Progenitor cell of endocrine pancreas (in vitro differentiated cells): ENCODE measurements around the gene SPSB2. TPM values are rescaled to one million over a fixed set of nuclear protein-coding genes. Genes with fewer than 3 reads are reported as not detected.

Experiments used
- DNase-seq: peaks from one replicate; pipeline ENCODE4 v3.0.0; 2021; ENCODE audit warnings: low spot score; ENCODE audit not compliant: unreplicated experiment
- H3K27ac Mint-ChIP-seq: 2 replicates; pipeline ENCODE4 v1.8.0; 2021; ENCODE audit warnings: mild to moderate bottlenecking, moderate library complexity, mixed read lengths
- H3K27me3 Mint-ChIP-seq: 2 replicates; pipeline ENCODE4 v1.8.0; 2021; ENCODE audit warnings: mixed read lengths
- H3K36me3 Mint-ChIP-seq: 2 replicates; pipeline ENCODE4 v1.8.0; 2022; ENCODE audit warnings: mixed read lengths; ENCODE audit not compliant: insufficient read depth
- H3K4me1 Mint-ChIP-seq: 2 replicates; pipeline ENCODE4 v1.8.0; 2021; ENCODE audit warnings: low read depth, mixed read lengths
- H3K4me3 Mint-ChIP-seq: 2 replicates; pipeline ENCODE4 v1.8.0; 2021; ENCODE audit warnings: low read depth, mild to moderate bottlenecking, moderate library complexity, mixed read lengths
- H3K9me3 Mint-ChIP-seq: 2 replicates; pipeline ENCODE4 v1.8.0; 2021; ENCODE audit warnings: low read depth, mixed read lengths
- CTCF ChIP-seq: fragments of 200-600 bp; sonication (generic); IDR thresholded peaks from one replicate; pipeline ENCODE4 v1.5.0; 2021; ENCODE audit warnings: antibody characterized with exemption, mild to moderate bottlenecking; ENCODE audit not compliant: unreplicated experiment
- total RNA-seq: library from RNA; stranded (reverse); gene quantifications from 2 replicates; pipeline ENCODE4 v1.2.1, GENCODE V29; 2021

Gene SPSB2
- total RNA-seq, 1 donor from 2014 or later: 11.7 TPM

GRCh38 chr12:6858799-6859198 is 14.3 kb downstream of the SPSB2 start:
- no peak overlapping the region for H3K4me3 Mint-ChIP-seq
- no peaks in the 10 kb centered on the region for H3K9me3 Mint-ChIP-seq
- TF ChIP-seq CTCF: no peak
- no peaks in the 10 kb centered on the region for H3K27me3 Mint-ChIP-seq
- DNase-seq: no peak
- H3K4me1 Mint-ChIP-seq: peaks cover 3% of the 10 kb centered on the region
- no peak overlapping the region for H3K27ac Mint-ChIP-seq
- H3K36me3 Mint-ChIP-seq: peaks cover 42% of the 10 kb centered on the region

DNA sequence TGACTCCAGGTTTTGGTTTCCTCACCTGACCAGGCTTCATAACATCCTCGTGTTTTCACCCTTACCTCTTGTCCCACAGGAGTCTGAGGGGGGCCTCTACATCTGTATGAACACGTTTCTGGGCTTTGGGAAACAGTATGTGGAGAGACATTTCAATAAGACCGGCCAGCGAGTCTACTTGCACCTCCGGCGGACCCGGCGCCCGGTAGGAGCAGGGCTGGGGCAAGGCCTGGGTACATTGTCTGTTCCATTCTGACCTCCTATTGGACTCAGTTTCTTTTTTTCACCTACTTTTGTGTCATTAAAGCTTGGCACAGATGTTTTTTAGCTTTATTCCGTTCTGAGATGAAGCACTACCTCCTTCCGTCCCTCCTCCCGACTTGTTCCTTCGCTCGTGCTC is 17.8 kb downstream of the SPSB2 start:
- Mint-ChIP-seq H3K27me3 (no peaks in the 10 kb centered on the region), H3K36me3 (peaks cover 23% of the 10 kb centered on the region), H3K4me1 (peaks cover 21% of the 10 kb centered on the region), H3K9me3 (no peaks in the 10 kb centered on the region), H3K4me3 (no peak overlapping the region), H3K27ac (no peak overlapping the region)
- TF ChIP-seq CTCF: no peak
- no peak for DNase-seq

GRCh38 chr12:6854036-6854435 is 19.1 kb downstream of the SPSB2 start:
- no peaks in the 10 kb centered on the region for H3K9me3 Mint-ChIP-seq
- H3K4me1 Mint-ChIP-seq: peaks cover 29% of the 10 kb centered on the region
- peak overlapping the region; percentile 72 for H3K27ac Mint-ChIP-seq
- H3K4me3 Mint-ChIP-seq: peak overlapping the region; percentile 98
- TF ChIP-seq CTCF: no peak
- H3K27me3 Mint-ChIP-seq: no peaks in the 10 kb centered on the region
- no peak for DNase-seq
- H3K36me3 Mint-ChIP-seq: peaks cover 19% of the 10 kb centered on the region

- DNase-seq: no peak
- no peak for TF ChIP-seq CTCF
- H3K27ac Mint-ChIP-seq: peak overlapping the region; percentile 100
- H3K4me3 Mint-ChIP-seq: peak overlapping the region; percentile 98
- no peaks in the 10 kb centered on the region for H3K27me3 Mint-ChIP-seq
- H3K36me3 Mint-ChIP-seq: peaks cover 19% of the 10 kb centered on the region
- H3K4me1 Mint-ChIP-seq: peaks cover 29% of the 10 kb centered on the region
- no peaks in the 10 kb centered on the region for H3K9me3 Mint-ChIP-seq
Measured at GRCh38 chr12:6853626-6854025, 19.5 kb downstream of the SPSB2 start.

- TF ChIP-seq CTCF: no peak
- peaks cover 15% of the 10 kb centered on the region for H3K36me3 Mint-ChIP-seq
- no peaks in the 10 kb centered on the region for H3K27me3 Mint-ChIP-seq
- peak overlapping the region; percentile 100 for H3K27ac Mint-ChIP-seq
- no peaks in the 10 kb centered on the region for H3K9me3 Mint-ChIP-seq
- H3K4me1 Mint-ChIP-seq: peaks cover 29% of the 10 kb centered on the region
- H3K4me3 Mint-ChIP-seq: peak overlapping the region; percentile 98
- DNase-seq: no peak
Measured at GRCh38 chr12:6852651-6853354, 20.3 kb downstream of the SPSB2 start.
